GM19463 (cell line): Measurements from ENCODE around the gene STH.

ENCODE experiments used
- ATAC-seq: cut with Tn5 transposase; IDR thresholded peaks from one replicate; pipeline ENCODE4 v1.9.1; 2021; ENCODE audit warnings: mild to moderate bottlenecking, moderate library complexity; ENCODE audit not compliant: unreplicated experiment

Gene STH

GRCh38 chr17:45966606-45967280 is 32.3 kb upstream of the STH start:
- no peak for ATAC-seq

GRCh38 chr17:45967378-45967777 is 31.7 kb upstream of the STH start:
- ATAC-seq: no peak

GRCh38 chr17:45968732-45969131 is 30.3 kb upstream of the STH start:
- ATAC-seq: no peak

- ATAC-seq: no peak
These were observed 29.3 kb upstream of the STH start for GRCh38 chr17:45969726-45970125.

- no peak for ATAC-seq
These were observed 28.4 kb upstream of the STH start for GRCh38 chr17:45970659-45971058.

GRCh38 chr17:45971698-45972141 is 27.3 kb upstream of the STH start:
- no peak for ATAC-seq

GRCh38 chr17:45972531-45972930 is 26.5 kb upstream of the STH start:
- ATAC-seq: no peak

GRCh38 chr17:45973099-45973780 is 25.8 kb upstream of the STH start:
- ATAC-seq: no peak

- no peak for ATAC-seq
These were observed 24.8 kb upstream of the STH start for GRCh38 chr17:45973946-45974859.

- no peak for ATAC-seq
These were observed 24.0 kb upstream of the STH start for GRCh38 chr17:45974916-45975630.

GRCh38 chr17:45975640-45976295 is 23.3 kb upstream of the STH start:
- ATAC-seq: no peak

- no peak for ATAC-seq
These were observed 22.7 kb upstream of the STH start for GRCh38 chr17:45976391-45976754.

- ATAC-seq: no peak
These were observed 22.1 kb upstream of the STH start for GRCh38 chr17:45976755-45977505.

- ATAC-seq: no peak
These were observed 21.6 kb upstream of the STH start for GRCh38 chr17:45977506-45977824.

GRCh38 chr17:45977976-45978626 is 20.9 kb upstream of the STH start:
- ATAC-seq: no peak

- no peak for ATAC-seq
These were observed 19.9 kb upstream of the STH start for GRCh38 chr17:45979137-45979536.

- no peak for ATAC-seq
These were observed 18.2 kb upstream of the STH start for GRCh38 chr17:45980855-45981254.

GRCh38 chr17:45981306-45981705 is 17.7 kb upstream of the STH start:
- ATAC-seq: no peak

- ATAC-seq: no peak
These were observed 16.0 kb upstream of the STH start for GRCh38 chr17:45982791-45983613.
